Middle frontal gyrus (tissue), 1 donor: ENCODE measurements around the gene CRCP.
"Not testable (repeated sequence)": the region's sequence is repeated elsewhere in the genome, so short reads cannot be mapped to it uniquely, and the experiment has no call there.

Experiments used
- DNase-seq: peaks from one replicate; pipeline ENCODE4 v3.0.0-alpha.2; 2015; ENCODE audit warnings: low spot score; ENCODE audit errors: extremely low spot score

CRCP gene

DNA sequence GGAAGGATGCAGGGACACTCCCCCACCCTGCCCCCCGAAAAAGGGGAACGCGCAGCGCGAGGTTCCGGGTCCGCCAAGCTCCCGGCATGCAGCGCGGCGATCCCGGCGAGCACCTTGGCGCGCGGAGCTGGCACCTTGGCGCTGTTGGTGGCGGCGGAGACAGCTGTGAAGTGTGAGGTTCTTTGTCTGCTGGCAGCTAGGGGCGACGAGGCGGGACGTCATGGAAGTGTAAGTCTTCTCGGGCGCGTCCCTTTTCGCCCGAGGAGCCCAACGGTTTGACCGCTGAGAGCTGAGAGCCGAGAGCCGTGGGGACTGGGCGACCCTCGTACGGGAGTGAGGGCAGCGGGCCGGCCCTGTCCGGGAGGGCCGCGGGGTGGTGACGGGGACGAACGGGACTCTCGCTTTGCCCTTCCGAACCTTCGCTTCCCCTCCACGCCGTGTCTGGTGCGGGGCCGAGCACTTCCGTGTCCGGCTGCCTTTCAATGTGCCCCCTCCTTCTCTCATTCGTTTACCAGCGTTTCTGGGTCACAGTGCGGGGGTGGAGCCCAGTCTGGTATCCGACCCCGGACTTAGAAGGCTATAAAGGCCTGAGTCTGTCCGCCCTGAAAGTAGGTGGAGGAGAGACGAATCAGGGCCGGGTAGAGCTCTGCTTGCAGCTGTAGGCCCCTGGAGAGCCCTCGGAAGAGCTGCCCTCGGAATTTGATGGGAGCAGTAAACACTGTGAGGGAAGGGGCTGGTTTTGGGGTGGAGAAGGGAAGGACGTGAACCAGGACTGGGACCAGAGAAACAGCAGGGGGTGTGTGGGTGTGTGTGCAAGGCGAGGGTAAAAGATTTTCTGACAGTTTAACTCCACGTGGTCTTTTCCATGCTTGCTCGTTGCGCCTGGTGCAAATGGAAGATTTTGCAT is at the start of gene CRCP:
Gene CRCP, plus strand, starts transcription at position 105 of the 907 bp plus-strand sequence. Its CDS starts 116 bp downstream, at position 221.
- peak; percentile 48 for DNase-seq

DNA sequence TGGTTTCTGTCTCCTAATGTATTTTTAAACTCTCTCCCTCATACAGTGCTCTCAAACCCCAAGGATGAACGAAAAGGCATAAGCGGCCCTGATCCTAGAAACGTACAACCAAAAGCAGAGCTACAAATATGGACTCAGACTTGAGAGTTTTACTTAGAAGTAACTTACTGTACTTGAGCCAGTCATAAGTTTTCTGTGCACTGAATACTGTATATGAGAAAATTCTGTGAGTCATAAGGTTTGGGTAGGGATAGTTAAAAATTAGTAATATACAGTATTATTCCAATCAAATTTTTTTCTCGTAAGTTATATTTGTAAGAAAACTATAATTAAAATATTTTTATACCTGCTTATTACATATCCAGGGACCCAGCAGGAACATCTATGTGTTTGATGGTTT is 44.9 kb upstream of the CRCP start:
- no peak for DNase-seq

DNA sequence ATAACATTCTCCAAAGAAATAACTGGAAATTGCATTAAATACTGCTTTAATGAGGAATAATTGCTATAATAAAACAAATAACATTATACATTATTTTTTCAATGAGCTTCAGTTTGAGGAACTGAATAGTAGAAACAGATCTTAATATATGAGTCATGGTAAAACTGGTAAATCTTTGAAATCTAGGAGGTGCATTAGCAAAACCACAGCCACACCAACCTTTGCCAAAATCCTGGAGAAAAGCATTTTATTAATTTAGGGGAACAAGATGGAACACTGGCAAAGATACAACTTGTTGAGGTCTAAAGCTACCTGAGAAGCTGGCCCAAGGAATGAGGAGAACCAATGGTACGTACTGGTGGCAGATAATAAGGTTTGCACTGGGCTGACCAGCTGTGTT is 44.4 kb upstream of the CRCP start:
- DNase-seq = no peak

DNA sequence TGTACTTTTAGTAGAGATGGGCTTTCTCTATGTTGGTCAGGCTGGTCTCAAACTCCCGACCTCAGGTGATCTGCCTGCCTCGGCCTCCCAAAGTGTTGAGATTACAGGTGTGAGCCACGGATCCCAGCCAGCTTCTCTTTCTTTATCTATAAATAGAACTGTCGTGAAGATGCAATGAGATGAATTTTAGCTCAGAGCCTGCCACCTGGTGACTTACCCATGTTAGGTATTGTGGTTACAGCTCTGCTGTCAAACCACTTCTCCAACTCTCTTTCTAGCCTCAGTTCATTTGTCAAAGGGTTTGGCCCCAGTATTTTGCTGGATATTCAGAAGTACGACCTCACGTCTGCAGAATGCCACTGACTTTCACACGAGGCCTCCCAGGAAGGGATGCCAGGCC is 42.4 kb upstream of the CRCP start:
- DNase-seq = not testable (repeated sequence)

DNA sequence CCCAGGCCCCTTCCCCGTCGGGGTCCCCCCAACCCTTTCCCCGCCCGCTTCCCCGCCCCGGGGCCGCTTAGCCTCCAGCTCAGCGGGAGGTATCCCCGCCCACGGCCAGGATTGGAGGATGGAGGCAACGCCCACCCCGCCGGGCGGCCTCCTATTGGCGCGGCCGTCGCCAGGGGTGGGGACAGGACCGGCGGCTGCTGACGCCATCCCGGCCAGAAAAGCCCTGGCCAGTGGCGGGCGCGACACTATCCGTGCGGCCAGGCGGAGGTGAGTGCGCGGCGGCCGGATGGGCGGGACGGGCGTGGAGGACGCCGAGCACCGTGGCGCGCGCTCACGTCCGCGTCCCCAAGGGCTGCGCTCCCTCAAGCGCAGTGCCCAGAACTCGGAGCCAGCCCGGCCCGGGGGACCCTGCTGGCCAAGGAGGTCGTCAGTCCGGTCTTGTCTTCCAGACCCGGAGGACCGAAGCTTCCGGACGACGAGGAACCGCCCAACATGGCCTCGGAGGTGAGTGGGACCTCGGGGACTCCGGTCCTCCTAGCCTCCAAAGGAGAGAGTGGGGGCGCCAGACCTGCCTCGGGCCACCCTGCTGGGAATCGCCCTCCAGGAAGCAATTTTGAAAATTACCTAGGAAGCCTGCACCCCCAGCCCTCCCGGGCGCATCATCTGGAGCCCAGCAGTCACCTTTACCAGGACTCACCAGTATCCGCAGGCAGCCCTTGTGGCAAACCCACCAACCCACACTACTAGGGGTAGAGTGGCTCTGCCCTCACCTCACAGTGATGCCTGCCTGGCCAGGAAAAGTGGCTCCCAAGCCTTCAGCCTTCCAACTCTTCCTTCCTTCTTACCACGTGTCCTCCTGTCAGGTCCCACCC is 38.8 kb upstream of the CRCP start, which contains the start of gene ASL:
Gene ASL, plus strand, starts transcription at position 230 of the 872 bp plus-strand sequence. Its CDS starts 263 bp downstream, at position 493.
- peak; percentile 92 for DNase-seq

- DNase-seq = no peak
Measured at GRCh38 chr7:66076462-66077329, 38.0 kb upstream of the CRCP start.

GRCh38 chr7:66078067-66078466 is 36.6 kb upstream of the CRCP start:
- DNase-seq = no peak

GRCh38 chr7:66082083-66082482 is 32.6 kb upstream of the CRCP start:
- no peak for DNase-seq

DNA sequence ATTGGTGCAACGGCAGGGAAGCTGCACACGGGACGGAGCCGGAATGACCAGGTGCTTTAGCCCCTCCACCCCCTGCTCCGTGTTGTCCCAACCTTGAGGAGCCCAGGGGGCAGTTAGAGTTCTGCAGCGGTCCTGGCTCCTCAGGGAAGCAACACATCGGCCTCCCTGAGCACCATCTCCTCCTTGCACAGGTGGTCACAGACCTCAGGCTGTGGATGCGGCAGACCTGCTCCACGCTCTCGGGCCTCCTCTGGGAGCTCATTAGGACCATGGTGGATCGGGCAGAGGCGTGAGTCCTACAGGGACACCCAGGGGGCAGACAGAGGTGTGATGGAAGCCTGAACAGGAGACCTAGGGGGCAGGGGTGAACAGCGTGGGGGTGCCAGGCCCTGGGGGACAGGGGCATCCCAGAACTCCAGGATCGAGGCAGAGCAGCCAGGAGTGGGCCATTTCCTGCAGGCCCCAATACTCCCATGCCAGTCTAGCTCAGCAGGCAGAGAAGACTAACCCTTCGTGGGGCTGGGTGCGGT is 31.7 kb upstream of the CRCP start:
- DNase-seq = no peak

DNA sequence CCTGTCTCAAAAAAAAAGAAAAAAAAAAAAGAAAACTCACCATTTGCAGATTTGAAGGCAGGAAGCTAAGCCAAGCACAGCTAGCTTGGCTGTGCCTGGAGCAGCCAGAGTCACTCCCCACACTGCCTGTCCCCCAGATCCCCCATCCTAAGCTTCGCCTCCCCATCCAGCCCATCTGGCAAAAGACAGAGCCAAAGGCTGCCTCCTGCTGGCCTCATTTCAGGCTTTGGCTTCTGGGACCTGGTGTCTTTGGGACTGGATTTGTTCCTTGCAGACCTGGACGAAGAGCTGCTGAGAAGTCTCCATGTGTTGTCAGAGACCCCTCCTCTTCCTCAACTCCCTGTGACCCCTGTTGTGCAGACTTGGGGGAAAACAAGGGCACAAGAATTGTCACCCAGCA is 31.0 kb upstream of the CRCP start:
- DNase-seq = no peak

- no peak for DNase-seq
Measured at GRCh38 chr7:66088861-66089838, 25.5 kb upstream of the CRCP start.

DNA sequence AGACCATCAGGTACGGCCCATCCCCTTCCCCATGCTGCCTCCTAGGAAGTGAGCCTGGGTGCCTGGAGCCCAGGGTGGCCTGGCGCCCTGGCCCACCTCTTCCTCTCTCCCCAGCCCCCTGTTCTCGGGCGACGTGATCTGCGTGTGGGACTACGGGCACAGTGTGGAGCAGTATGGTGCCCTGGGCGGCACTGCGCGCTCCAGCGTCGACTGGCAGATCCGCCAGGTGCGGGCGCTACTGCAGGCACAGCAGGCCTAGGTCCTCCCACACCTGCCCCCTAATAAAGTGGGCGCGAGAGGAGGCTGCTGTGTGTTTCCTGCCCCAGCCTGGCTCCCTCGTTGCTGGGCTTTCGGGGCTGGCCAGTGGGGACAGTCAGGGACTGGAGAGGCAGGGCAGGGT is 22.0 kb upstream of the CRCP start:
- no peak for DNase-seq

GRCh38 chr7:66095010-66095409 is 19.6 kb upstream of the CRCP start:
- no peak for DNase-seq

DNA sequence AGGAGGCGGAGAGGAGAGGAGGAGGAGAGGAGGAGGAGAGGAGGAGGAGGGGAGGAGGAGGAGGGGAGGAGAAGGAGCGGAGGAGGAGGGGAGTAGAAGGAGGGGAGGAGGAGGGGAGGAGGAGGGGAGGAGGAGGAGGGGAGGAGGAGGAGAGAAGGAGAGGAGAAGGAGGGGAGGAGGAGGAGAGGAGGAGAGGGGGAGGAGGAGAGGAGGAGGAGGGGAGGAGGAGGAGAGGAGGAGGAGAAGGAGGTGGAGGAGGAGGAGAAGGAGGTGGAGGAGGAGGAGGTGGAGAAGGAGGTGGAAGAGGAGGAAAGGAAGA is 15.5 kb upstream of the CRCP start:
- no peak for DNase-seq

- DNase-seq = peak; percentile 12
Measured at GRCh38 chr7:66099551-66100407, 14.9 kb upstream of the CRCP start.

- no peak for DNase-seq
Measured at GRCh38 chr7:66100408-66101050, 14.1 kb upstream of the CRCP start.

DNA sequence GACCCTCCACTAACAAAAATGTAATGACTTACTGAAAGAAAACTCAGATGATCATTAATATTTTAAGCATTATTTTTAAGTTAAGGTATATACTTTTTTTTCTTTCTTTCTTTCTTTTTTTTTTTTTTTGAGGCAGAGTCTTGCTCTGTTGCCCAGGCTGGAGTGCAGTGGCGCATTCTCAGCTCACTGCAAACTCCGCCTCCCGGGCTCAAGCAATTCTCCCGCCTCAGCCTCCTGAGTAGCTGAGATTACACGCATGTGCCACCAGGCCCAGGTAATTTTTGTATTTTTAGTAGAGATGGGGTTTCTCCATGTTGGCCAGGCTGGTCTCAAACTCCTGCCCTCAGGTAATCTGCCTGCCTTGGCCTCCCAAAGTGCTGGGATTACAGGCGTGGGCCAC is 12.5 kb upstream of the CRCP start:
- DNase-seq = not testable (repeated sequence)

GRCh38 chr7:66103994-66104393 is 10.7 kb upstream of the CRCP start:
- not testable (repeated sequence) for DNase-seq
